Spleen (tissue), 11 donors: ENCODE data around the gene KASH5. TPM values are rescaled to one million over a fixed set of nuclear protein-coding genes. Genes with fewer than 3 reads are reported as not detected.

Source experiments
- DNase-seq: peaks from one replicate; pipeline ENCODE4 v3.0.0-alpha.2; 2020
- H3K27ac ChIP-seq, 8 donors: fragments of 200-600 bp; sonication (generic) in 7 of 8; 1 replicate in 4 of 8; 2 replicates in 4 of 8; pipeline versions ENCODE4 v1.5.0 to v1.8.0; 2016 to 2021; ENCODE audit warnings: inconsistent platforms in 4 of 8, mild to moderate bottlenecking in 4 of 8, moderate library complexity in 1 of 8
- H3K27me3 ChIP-seq, 7 donors: fragments of 200-600 bp; sonication (generic) in 6 of 7; replicated peaks in 1 of 7; 1 replicate in 4 of 7; 2 replicates in 3 of 7; pipeline versions ENCODE4 v1.5.0 to v1.8.0; 2016 to 2021; ENCODE audit warnings: inconsistent platforms in 3 of 7, mild to moderate bottlenecking in 1 of 7
- H3K36me3 ChIP-seq, 6 donors: fragments of 200-600 bp; sonication (generic) in 5 of 6; 1 replicate in 4 of 6; 2 replicates in 2 of 6; pipeline versions ENCODE4 v1.5.0 to v1.8.0; 2016 to 2021; ENCODE audit warnings: inconsistent platforms in 2 of 6
- H3K4me1 ChIP-seq, 6 donors: fragments of 200-600 bp; sonication (generic) in 5 of 6; 1 replicate in 3 of 6; 2 replicates in 3 of 6; pipeline versions ENCODE4 v1.5.0 to v1.8.0; 2016 to 2021; ENCODE audit warnings: inconsistent platforms in 3 of 6
- H3K4me3 ChIP-seq, 8 donors: fragments of 200-600 bp; sonication (generic) in 7 of 8; 1 replicate in 4 of 8; 2 replicates in 4 of 8; pipeline versions ENCODE4 v1.5.0 to v1.8.0; 2016 to 2021; ENCODE audit warnings: inconsistent platforms in 4 of 8, mild to moderate bottlenecking in 4 of 8, moderate library complexity in 2 of 8
- H3K9me3 ChIP-seq, 8 donors: fragments of 200-600 bp; sonication (generic) in 7 of 8; 1 replicate in 4 of 8; 2 replicates in 4 of 8; pipeline versions ENCODE4 v1.5.0 to v1.8.0; 2016 to 2021; ENCODE audit warnings: inconsistent platforms in 4 of 8
- CTCF ChIP-seq, 11 experiments: fragments of 200-600 bp in 7 of 11; fragments of 450-650 bp in 4 of 11; sonication (generic) in 4 of 11; IDR thresholded peaks in 8 of 11; conservative IDR thresholded peaks in 3 of 11; 1 replicate in 7 of 11; 2 replicates in 4 of 11; pipeline versions ENCODE4 v1.4.0 to v1.8.0; 2016 to 2021; ENCODE audit warnings: antibody characterized with exemption in 11 of 11, inconsistent platforms in 4 of 11, mild to moderate bottlenecking in 1 of 11
- POLR2A ChIP-seq, 3 donors: fragments of 450-650 bp; IDR thresholded peaks; one replicate each; pipeline ENCODE4 v1.5.1; 2017; ENCODE audit warnings: antibody characterized with exemption in 3 of 3, mild to moderate bottlenecking in 1 of 3
- POLR2AphosphoS5 ChIP-seq, 3 donors: sonication (generic); formaldehyde crosslinking; IDR thresholded peaks; one replicate each; pipeline ENCODE4 v1.5.1; 2017; ENCODE audit warnings: antibody characterized with exemption in 3 of 3
- WGBS, 5 donors: extraction: QIAGEN DNeasy Blood & Tissue Kit in 3 of 5; methylation state at CpG; one replicate each; pipeline versions ENCODE4 v1.1.5 to v1.1.7; 2013 to 2018; 5-methylcytosine and 5-hydroxymethylcytosine counted together
- intact Hi-C: fragments of 100-400 bp; cut with DNase I; formaldehyde crosslinking; loops from one replicate; pipeline ENCODE4 v1.15.0; 2023; ENCODE audit warnings: low total_unique reads
- polyA plus RNA-seq, 3 donors: library from polyadenylated mRNA; stranded (reverse); fragments of 200-250 nt; gene quantifications; one replicate each; pipeline ENCODE4 v1.2.1, GENCODE V29; 2013
- total RNA-seq, 7 donors: library from RNA; depleted of rRNA in 3 of 7; stranded (reverse); fragments of >200 nt in 3 of 7; fragmentation: NEBNext Ultra II Directional in 4 of 7; extraction: Animal tissue kit (Norgen Biotek cat#: 25700) in 4 of 7; gene quantifications; one replicate each; pipeline versions ENCODE4 v1.1.0 to v1.2.1, GENCODE V29; 2016 to 2021
- donor health status: healthy with polysubstance abuse.
- donor health status: DM: no; HTN: no; CAD: no; lungs with moderate emphysema.
- donor health status: DM: no; HTN: no; CAD: no.
- donor health status: Bipolar disorder and iron deficiency.
- donor health status: healthy.
- donor health status: DM: no; HTN: no; CAD: no.
- donor health status: DM: yes; HTN: yes; CAD: no.

The KASH5 gene
- total and polyA plus RNA-seq, 10 donors: 0.11 to 0.41 (median 0.26) TPM; not detected in 6

- Histone ChIP-seq H3K27me3 (peaks cover 4 to 68% (median 60%) of the 10 kb centered on the region in 7 donors), H3K4me1 (peaks cover 0 to 48% (median 24%) of the 10 kb centered on the region in 6 donors), H3K36me3 (peaks cover 0 to 4% (median 2%) of the 10 kb centered on the region in 6 donors), H3K4me3 (peak within 1 kb of the TSS in 4 of 8 donors; percentile 74 to 81 (median 76)), H3K9me3 (no peaks in the 10 kb centered on the region), H3K27ac (no peak within 1 kb of the TSS)
- intact Hi-C loops: loop anchor here (10.0 kb wide), 1 partner anchor 177 kb away; no protein-coding TSS in a partner anchor
- no peak for DNase-seq
- TF ChIP-seq POLR2AphosphoS5 (IDR thresholded peaks at IDR 0.05): no peak
- no peak for TF ChIP-seq CTCF (IDR thresholded peaks at IDR 0.05 in 8 of 11, conservative IDR thresholded peaks at IDR 0.05 in 3 of 11)
- TF ChIP-seq POLR2A (IDR thresholded peaks at IDR 0.05): no peak
- 3 to 15% (median 7%) methylated on average over 12 to 56 of the region's 56 CpGs for WGBS, 5 donors
Observed at GRCh38 chr19:49441210-49441959, 53.3 kb downstream of the KASH5 start, which contains the start of gene SLC17A7. TSS of gene SLC17A7 (minus strand) at chr19:49441527. CDS start at chr19:49441379, 148 bp downstream.

- intact Hi-C loops: loop anchor here (2.0 to 10.0 kb wide), 2 partner anchors 49 to 177 kb away; no protein-coding TSS in a partner anchor
- DNase-seq: no peak
- no peak for TF ChIP-seq POLR2AphosphoS5 (IDR thresholded peaks at IDR 0.05)
- TF ChIP-seq POLR2A (IDR thresholded peaks at IDR 0.05): no peak
- TF ChIP-seq CTCF (IDR thresholded peaks at IDR 0.05 in 8 of 11, conservative IDR thresholded peaks at IDR 0.05 in 3 of 11): no peak
- Histone ChIP-seq H3K4me1 (peaks cover 0 to 48% (median 20%) of the 10 kb centered on the region in 6 donors), H3K36me3 (peaks cover 0 to 10% (median 7%) of the 10 kb centered on the region in 6 donors), H3K27ac (no peak overlapping the region), H3K4me3 (peak overlapping the region in 3 of 8 donors; percentile 74 to 81 (median 75)), H3K27me3 (peaks cover 4 to 62% (median 55%) of the 10 kb centered on the region in 7 donors), H3K9me3 (no peaks in the 10 kb centered on the region)
- 29 to 42% (median 33%) methylated on average over 14 of the region's 14 CpGs for WGBS, 5 donors
Observed at GRCh38 chr19:49441960-49442350, 53.9 kb downstream of the KASH5 start.

- H3K27ac ChIP-seq: peak overlapping the region in 4 of 8 donors; percentile 74 to 87 (median 84)
- H3K4me1 ChIP-seq: peaks cover 0 to 51% (median 20%) of the 10 kb centered on the region in 6 donors
- peaks cover 4 to 58% (median 51%) of the 10 kb centered on the region in 7 donors for H3K27me3 ChIP-seq
- TF ChIP-seq POLR2A (IDR thresholded peaks at IDR 0.05) (no peak), POLR2AphosphoS5 (IDR thresholded peaks at IDR 0.05) (no peak), CTCF (IDR thresholded peaks at IDR 0.05 in 8 of 11, conservative IDR thresholded peaks at IDR 0.05 in 3 of 11) (no peak)
- peak overlapping the region in 5 of 8 donors; percentile 65 to 81 (median 75) for H3K4me3 ChIP-seq
- no peak for DNase-seq
- peaks cover 0 to 14% (median 11%) of the 10 kb centered on the region in 6 donors for H3K36me3 ChIP-seq
- H3K9me3 ChIP-seq: no peaks in the 10 kb centered on the region
- WGBS, 5 donors: 5 to 11% (median 10%) methylated on average over 11 of the region's 11 CpGs
- intact Hi-C loops: loop anchor here (2.0 to 10.0 kb wide), 2 partner anchors 50 to 178 kb away; no protein-coding TSS in a partner anchor
Observed at GRCh38 chr19:49442354-49442753, 54.3 kb downstream of the KASH5 start.
